ENCODE data around the gene URB1.

DNA sequence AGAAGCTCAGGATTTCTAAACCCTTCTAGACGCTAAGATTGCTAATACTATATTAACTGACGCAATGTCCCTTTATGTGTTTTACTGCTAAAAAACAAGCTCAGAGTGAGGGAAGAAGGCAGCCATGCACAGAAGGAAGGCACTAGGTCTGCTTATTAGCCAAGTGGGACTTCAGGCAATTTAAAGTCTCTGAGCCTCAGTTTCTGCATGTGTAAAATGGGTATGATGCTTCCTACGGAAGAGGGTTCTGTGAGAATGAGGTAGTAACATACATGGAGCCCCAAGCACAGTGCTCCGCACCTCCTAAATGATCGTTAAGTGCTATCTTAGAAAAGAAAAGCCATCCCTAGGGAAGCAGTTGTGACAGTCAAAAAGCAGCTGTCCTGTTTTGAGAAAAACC, 130.9 kb downstream of the URB1 start:
- TF ChIP-seq, protein P1, sequence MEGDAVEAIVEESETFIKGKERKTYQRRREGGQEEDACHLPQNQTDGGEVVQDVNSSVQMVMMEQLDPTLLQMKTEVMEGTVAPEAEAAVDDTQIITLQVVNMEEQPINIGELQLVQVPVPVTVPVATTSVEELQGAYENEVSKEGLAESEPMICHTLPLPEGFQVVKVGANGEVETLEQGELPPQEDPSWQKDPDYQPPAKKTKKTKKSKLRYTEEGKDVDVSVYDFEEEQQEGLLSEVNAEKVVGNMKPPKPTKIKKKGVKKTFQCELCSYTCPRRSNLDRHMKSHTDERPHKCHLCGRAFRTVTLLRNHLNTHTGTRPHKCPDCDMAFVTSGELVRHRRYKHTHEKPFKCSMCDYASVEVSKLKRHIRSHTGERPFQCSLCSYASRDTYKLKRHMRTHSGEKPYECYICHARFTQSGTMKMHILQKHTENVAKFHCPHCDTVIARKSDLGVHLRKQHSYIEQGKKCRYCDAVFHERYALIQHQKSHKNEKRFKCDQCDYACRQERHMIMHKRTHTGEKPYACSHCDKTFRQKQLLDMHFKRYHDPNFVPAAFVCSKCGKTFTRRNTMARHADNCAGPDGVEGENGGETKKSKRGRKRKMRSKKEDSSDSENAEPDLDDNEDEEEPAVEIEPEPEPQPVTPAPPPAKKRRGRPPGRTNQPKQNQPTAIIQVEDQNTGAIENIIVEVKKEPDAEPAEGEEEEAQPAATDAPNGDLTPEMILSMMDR (IDR thresholded peaks at IDR 0.05): no peak
- no peak for TF ChIP-seq REST (IDR thresholded peaks at IDR 0.05)
- no peak for TF ChIP-seq HDAC2 (IDR thresholded peaks at IDR 0.05)
- no peak for TF ChIP-seq CHD2 (IDR thresholded peaks at IDR 0.05; ENCODE audit: low read length, partially characterized antibody)
- TF ChIP-seq, protein P2, sequence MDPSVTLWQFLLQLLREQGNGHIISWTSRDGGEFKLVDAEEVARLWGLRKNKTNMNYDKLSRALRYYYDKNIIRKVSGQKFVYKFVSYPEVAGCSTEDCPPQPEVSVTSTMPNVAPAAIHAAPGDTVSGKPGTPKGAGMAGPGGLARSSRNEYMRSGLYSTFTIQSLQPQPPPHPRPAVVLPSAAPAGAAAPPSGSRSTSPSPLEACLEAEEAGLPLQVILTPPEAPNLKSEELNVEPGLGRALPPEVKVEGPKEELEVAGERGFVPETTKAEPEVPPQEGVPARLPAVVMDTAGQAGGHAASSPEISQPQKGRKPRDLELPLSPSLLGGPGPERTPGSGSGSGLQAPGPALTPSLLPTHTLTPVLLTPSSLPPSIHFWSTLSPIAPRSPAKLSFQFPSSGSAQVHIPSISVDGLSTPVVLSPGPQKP (IDR thresholded peaks at IDR 0.05; ENCODE audit: low read depth, low read length): no peak
- no peak for TF ChIP-seq MAZ (IDR thresholded peaks at IDR 0.05; ENCODE audit: borderline replicate concordance, low read depth, low read length)
- no peak for TF ChIP-seq POLR2A (IDR thresholded peaks at IDR 0.05; ENCODE audit: low read length)
- no peak for TF ChIP-seq EP300 (IDR thresholded peaks at IDR 0.05)
- TF ChIP-seq, protein P3, sequence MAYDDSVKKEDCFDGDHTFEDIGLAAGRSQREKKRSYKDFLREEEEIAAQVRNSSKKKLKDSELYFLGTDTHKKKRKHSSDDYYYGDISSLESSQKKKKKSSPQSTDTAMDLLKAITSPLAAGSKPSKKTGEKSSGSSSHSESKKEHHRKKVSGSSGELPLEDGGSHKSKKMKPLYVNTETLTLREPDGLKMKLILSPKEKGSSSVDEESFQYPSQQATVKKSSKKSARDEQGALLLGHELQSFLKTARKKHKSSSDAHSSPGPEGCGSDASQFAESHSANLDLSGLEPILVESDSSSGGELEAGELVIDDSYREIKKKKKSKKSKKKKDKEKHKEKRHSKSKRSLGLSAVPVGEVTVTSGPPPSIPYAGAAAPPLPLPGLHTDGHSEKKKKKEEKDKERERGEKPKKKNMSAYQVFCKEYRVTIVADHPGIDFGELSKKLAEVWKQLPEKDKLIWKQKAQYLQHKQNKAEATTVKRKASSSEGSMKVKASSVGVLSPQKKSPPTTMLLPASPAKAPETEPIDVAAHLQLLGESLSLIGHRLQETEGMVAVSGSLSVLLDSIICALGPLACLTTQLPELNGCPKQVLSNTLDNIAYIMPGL (CRISPR knock-in tag; IDR thresholded peaks at IDR 0.05; ENCODE audit: borderline replicate concordance): no peak
- TF ChIP-seq BHLHE40 (IDR thresholded peaks at IDR 0.05; ENCODE audit: low read depth, low read length): no peak
- TF ChIP-seq FOSL2 (IDR thresholded peaks at IDR 0.05): no peak
- TF ChIP-seq FOSL2 (CRISPR knock-in tag; IDR thresholded peaks at IDR 0.05): no peak

Data from A549 (cell line).